GM10266 (cell line): ENCODE data around the gene PSMD2.

Experiments
- DNase-seq: peaks from one replicate; pipeline ENCODE4 v3.0.0; 2012; ENCODE audit errors: extremely low spot score
- TF ChIP-seq, protein P1 (sequence below): IDR thresholded peaks from 2 replicates; pipeline ENCODE4 v1.5.1; 2012; ENCODE audit warnings: mild to moderate bottlenecking, low read depth; ENCODE audit not compliant: control insufficient read depth, insufficient read depth; ENCODE audit errors: missing control alignments

Gene PSMD2

DNA sequence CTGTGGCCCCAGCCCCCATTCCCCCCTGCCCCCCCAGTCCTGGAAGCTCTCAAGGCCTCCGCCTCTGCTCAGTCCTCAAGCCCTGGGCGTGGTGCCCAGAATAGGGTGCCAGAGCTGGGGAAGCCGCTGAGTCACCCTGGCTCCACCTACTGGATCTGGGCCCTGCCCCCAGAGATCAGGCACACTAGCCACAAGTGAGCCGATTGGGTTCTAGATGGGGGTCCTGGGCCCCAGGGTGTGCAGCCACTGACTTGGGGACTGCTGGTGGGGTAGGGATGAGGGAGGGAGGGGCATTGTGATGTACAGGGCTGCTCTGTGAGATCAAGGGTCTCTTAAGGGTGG, 21.0 kb downstream of the PSMD2 start:
- DNase-seq = no peak
- TF ChIP-seq, protein P1, sequence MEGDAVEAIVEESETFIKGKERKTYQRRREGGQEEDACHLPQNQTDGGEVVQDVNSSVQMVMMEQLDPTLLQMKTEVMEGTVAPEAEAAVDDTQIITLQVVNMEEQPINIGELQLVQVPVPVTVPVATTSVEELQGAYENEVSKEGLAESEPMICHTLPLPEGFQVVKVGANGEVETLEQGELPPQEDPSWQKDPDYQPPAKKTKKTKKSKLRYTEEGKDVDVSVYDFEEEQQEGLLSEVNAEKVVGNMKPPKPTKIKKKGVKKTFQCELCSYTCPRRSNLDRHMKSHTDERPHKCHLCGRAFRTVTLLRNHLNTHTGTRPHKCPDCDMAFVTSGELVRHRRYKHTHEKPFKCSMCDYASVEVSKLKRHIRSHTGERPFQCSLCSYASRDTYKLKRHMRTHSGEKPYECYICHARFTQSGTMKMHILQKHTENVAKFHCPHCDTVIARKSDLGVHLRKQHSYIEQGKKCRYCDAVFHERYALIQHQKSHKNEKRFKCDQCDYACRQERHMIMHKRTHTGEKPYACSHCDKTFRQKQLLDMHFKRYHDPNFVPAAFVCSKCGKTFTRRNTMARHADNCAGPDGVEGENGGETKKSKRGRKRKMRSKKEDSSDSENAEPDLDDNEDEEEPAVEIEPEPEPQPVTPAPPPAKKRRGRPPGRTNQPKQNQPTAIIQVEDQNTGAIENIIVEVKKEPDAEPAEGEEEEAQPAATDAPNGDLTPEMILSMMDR = no peak

DNA sequence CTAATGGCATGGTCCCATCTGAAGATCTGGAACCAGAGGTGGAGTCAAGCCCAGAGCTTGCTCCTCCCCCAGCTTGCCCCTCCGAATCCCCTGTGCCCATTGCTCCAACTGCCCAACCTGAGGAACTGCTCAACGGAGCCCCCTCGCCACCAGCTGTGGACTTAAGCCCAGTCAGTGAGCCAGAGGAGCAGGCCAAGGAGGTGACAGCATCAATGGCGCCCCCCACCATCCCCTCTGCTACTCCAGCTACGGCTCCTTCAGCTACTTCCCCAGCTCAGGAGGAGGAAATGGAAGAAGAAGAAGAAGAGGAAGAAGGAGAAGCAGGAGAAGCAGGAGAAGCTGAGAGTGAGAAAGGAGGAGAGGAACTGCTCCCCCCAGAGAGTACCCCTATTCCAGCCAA, 22.6 kb downstream of the PSMD2 start:
- DNase-seq = no peak
- TF ChIP-seq, protein P1 = no peak

DNA sequence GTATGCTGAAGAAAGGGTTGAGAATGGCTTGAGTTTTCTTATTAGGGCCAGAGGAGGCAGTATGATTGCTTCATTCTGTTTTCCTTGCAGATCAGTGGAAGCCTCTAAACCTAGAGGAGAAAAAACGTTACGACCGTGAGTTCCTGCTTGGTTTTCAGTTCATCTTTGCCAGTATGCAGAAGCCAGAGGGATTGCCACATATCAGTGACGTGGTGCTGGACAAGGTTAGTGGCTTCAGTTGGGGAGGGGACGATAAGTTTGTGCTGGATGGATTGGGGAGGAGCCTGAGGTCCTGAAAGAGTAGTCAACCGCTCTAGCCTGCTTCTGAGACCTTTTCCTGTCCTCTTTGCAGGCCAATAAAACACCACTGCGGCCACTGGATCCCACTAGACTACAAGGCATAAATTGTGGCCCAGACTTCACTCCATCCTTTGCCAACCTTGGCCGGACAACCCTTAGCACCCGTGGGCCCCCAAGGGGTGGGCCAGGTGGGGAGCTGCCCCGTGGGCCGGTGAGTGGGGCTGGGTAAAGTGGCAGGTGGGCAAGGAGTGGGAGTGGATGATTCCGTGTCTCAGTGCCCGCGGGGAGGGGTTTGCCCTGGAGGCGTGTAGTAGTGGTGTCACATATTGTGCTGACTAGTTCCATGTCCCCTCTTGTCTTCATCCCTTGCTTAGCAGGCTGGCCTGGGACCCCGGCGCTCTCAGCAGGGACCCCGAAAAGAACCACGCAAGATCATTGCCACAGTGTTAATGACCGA, 23.9 kb downstream of the PSMD2 start:
- no peak for DNase-seq
- TF ChIP-seq, protein P1 = no peak

DNA sequence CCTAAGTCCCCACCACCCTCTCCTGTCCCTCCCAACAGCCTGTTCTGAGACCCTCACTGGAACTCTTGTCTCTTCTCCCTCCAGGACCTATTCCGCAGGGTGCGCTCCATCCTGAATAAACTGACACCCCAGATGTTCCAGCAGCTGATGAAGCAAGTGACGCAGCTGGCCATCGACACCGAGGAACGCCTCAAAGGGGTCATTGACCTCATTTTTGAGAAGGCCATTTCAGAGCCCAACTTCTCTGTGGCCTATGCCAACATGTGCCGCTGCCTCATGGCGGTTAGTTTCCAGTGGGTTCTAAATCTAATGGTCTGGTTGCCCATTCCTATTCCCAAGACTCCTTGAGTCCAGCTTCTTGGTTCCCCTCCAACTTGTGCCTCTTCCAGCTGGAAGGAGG, 24.7 kb downstream of the PSMD2 start:
- TF ChIP-seq, protein P1 = no peak
- no peak for DNase-seq

DNA sequence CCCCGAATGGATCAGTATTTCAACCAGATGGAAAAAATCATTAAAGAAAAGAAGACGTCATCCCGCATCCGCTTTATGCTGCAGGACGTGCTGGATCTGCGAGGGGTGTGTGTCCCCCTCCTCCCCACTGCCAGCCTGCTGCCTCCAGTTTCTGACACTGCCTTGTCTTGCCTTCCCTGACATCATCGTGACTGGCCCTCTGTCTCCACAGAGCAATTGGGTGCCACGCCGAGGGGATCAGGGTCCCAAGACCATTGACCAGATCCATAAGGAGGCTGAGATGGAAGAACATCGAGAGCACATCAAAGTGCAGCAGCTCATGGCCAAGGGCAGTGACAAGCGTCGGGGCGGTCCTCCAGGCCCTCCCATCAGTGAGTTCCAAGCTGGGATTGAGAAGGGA, 26.2 kb downstream of the PSMD2 start:
- TF ChIP-seq, protein P1 = no peak
- DNase-seq = no peak

DNA sequence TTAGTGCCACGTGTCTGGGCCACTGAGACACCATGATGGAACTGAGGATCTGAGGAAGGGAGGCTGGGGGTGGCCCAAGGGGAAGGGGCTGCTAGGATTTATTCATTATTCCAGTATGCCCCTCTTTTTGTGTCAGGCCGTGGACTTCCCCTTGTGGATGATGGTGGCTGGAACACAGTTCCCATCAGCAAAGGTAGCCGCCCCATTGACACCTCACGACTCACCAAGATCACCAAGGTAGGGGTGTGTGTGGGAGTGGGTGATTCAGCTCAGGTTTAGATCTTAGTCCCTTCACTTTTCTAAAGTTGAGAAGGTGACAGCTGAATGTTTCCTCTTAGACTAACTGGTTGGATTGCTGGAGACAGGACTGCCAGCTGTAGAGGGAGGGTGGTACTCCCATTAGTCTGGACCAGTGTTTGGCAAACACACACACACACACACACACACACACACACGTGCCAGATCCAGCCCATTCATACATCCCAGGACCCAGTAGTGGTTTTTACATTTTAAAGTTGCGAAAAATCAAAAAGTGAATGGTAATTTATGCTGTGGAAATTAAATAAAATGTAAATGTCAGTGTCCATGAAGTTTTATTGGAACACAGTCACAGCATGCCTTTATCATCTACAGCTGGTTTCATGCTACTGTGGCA, 26.8 kb downstream of the PSMD2 start:
- TF ChIP-seq, protein P1 = no peak
- no peak for DNase-seq

DNA sequence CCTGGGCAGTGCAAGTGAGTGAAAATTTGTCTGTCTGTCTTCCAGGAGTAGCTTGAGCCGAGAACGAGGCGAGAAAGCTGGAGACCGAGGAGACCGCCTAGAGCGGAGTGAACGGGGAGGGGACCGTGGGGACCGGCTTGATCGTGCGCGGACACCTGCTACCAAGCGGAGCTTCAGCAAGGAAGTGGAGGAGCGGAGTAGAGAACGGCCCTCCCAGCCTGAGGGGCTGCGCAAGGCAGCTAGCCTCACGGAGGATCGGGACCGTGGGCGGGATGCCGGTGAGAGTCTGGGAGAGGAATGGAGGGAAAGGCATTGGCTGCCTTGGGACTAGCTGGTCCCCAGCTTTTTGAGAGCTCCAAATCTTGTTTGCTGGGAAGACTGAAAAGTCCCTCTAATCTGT, 28.1 kb downstream of the PSMD2 start:
- no peak for DNase-seq
- TF ChIP-seq, protein P1 = no peak
